H9 (cell line): ENCODE data around the gene SFMBT1. TPM values are rescaled to one million over a fixed set of nuclear protein-coding genes. Genes with fewer than 3 reads are reported as not detected.

Source experiments
- DNase-seq: peaks from one replicate; pipeline ENCODE4 v3.0.0-alpha.2; 2017
- H2AFZ ChIP-seq: one replicate; pipeline ENCODE4 v1.6.1; 2013; ENCODE audit warnings: mild to moderate bottlenecking, low read length, control low read depth, moderate library complexity
- H2AK5ac ChIP-seq: 2 replicates; pipeline ENCODE4 v1.6.1; 2013; ENCODE audit warnings: low read length, control low read depth, mixed read lengths; ENCODE audit not compliant: insufficient read length
- H2BK120ac ChIP-seq: one replicate; pipeline ENCODE4 v1.6.1; 2013; ENCODE audit warnings: low read depth, mild to moderate bottlenecking, low read length, control low read depth, inconsistent platforms; ENCODE audit not compliant: poor library complexity, severe bottlenecking
- H2BK12ac ChIP-seq: 2 replicates; pipeline ENCODE4 v1.6.1; 2013; ENCODE audit warnings: low read length, control low read depth, mixed read lengths, low read depth; ENCODE audit not compliant: insufficient read length
- H2BK15ac ChIP-seq: 2 replicates; pipeline ENCODE4 v1.6.1; 2013; ENCODE audit warnings: low read depth, low read length, control low read depth
- H2BK20ac ChIP-seq: one replicate; pipeline ENCODE4 v1.6.1; 2013; ENCODE audit warnings: low read depth, mild to moderate bottlenecking, low read length, control low read depth, inconsistent platforms; ENCODE audit not compliant: poor library complexity, severe bottlenecking
- H2BK5ac ChIP-seq: 2 replicates; pipeline ENCODE4 v1.6.1; 2013; ENCODE audit warnings: low read length, control low read depth, mixed read lengths; ENCODE audit not compliant: insufficient read length
- H3K14ac ChIP-seq: 2 replicates; pipeline ENCODE4 v1.6.1; 2013; ENCODE audit warnings: low read length, control low read depth; ENCODE audit not compliant: insufficient read depth
- H3K18ac ChIP-seq: 2 replicates; pipeline ENCODE4 v1.6.1; 2013; ENCODE audit warnings: low read depth, mild to moderate bottlenecking, mixed read lengths, low read length, control low read depth; ENCODE audit not compliant: insufficient read length
- H3K23ac ChIP-seq: 2 replicates; pipeline ENCODE4 v1.6.1; 2013; ENCODE audit warnings: low read length, control low read depth, mixed read lengths, low read depth; ENCODE audit not compliant: insufficient read length
- H3K23me2 ChIP-seq: 2 replicates; pipeline ENCODE4 v1.6.1; 2013; ENCODE audit warnings: low read depth, mild to moderate bottlenecking, mixed read lengths, low read length, control low read depth; ENCODE audit not compliant: insufficient read length, poor library complexity, severe bottlenecking
- H3K27ac ChIP-seq: 2 replicates; pipeline ENCODE4 v1.5.1; 2013; ENCODE audit warnings: low read length, control low read depth, mixed read lengths, low read depth; ENCODE audit not compliant: insufficient read length
- H3K27me3 ChIP-seq: 2 replicates; pipeline ENCODE4 v1.6.1; 2013; ENCODE audit warnings: low read length, control low read depth, inconsistent platforms; ENCODE audit not compliant: insufficient read depth
- H3K4ac ChIP-seq: 2 replicates; pipeline ENCODE4 v1.6.1; 2013; ENCODE audit warnings: low read depth, mild to moderate bottlenecking, control low read depth, inconsistent platforms, low read length, moderate library complexity
- H3K4me1 ChIP-seq: 2 replicates; pipeline ENCODE4 v1.6.1; 2013; ENCODE audit warnings: low read length, control low read depth, inconsistent platforms; ENCODE audit not compliant: insufficient read depth
- H3K4me2 ChIP-seq: 2 replicates; pipeline ENCODE4 v1.6.1; 2013; ENCODE audit warnings: low read length, control low read depth, mixed read lengths; ENCODE audit not compliant: insufficient read length, insufficient read depth
- H3K56ac ChIP-seq: 2 replicates; pipeline ENCODE4 v1.6.1; 2013; ENCODE audit warnings: low read depth, mild to moderate bottlenecking, mixed read lengths, low read length, control low read depth; ENCODE audit not compliant: insufficient read length
- H3K79me1 ChIP-seq: 2 replicates; pipeline ENCODE4 v1.6.1; 2013; ENCODE audit warnings: low read depth, mild to moderate bottlenecking, moderate library complexity, low read length, control low read depth, inconsistent platforms; ENCODE audit not compliant: insufficient read depth, poor library complexity, severe bottlenecking
- H3K79me2 ChIP-seq: 2 replicates; pipeline ENCODE4 v1.6.1; 2013; ENCODE audit warnings: low read length, control low read depth, inconsistent platforms; ENCODE audit not compliant: insufficient read depth
- H3K9ac ChIP-seq: 2 replicates; pipeline ENCODE4 v1.6.1; 2013; ENCODE audit warnings: low read length, control low read depth, mixed read lengths; ENCODE audit not compliant: insufficient read length; ENCODE audit errors: extremely low read depth
- H3K9me3 ChIP-seq: one replicate; pipeline ENCODE4 v1.6.1; 2013; ENCODE audit warnings: low read depth, low read length, inconsistent platforms; ENCODE audit not compliant: control insufficient read depth
- H3T11ph ChIP-seq: one replicate; pipeline ENCODE4 v1.6.1; 2013; ENCODE audit warnings: mild to moderate bottlenecking, low read length, control low read depth, inconsistent platforms
- H4K20me1 ChIP-seq: one replicate; pipeline ENCODE4 v1.6.1; 2013; ENCODE audit not compliant: control insufficient read depth, insufficient read length, insufficient read depth
- H4K5ac ChIP-seq: 2 replicates; pipeline ENCODE4 v1.6.1; 2013; ENCODE audit warnings: low read depth, mild to moderate bottlenecking, mixed read lengths, low read length, control low read depth; ENCODE audit not compliant: insufficient read length
- H4K8ac ChIP-seq: replicated peaks from 2 replicates; pipeline ENCODE4 v1.6.1; 2013; ENCODE audit warnings: low read length, control low read depth, mixed read lengths, low read depth; ENCODE audit not compliant: insufficient read length
- H4K91ac ChIP-seq: 2 replicates; pipeline ENCODE4 v1.6.1; 2013; ENCODE audit warnings: low read depth, mild to moderate bottlenecking, moderate library complexity, mixed read lengths, low read length, control low read depth; ENCODE audit not compliant: insufficient read length
- H3K27ac Mint-ChIP-seq, 3 experiments: 2 replicates in 2 of 3; 3 replicates in 1 of 3; pipeline ENCODE4 v1.8.0; 2020 to 2021; ENCODE audit warnings: mixed read lengths in 3 of 3, mild to moderate bottlenecking in 1 of 3, moderate library complexity in 1 of 3
- H3K27me3 Mint-ChIP-seq: 2 replicates; pipeline ENCODE4 v1.8.0; 2021; ENCODE audit warnings: low read depth, mild to moderate bottlenecking, moderate library complexity, mixed read lengths
- H3K36me3 Mint-ChIP-seq, 3 experiments: 2 replicates in 2 of 3; 3 replicates in 1 of 3; pipeline ENCODE4 v1.8.0; 2020 to 2021; ENCODE audit warnings: low read depth in 3 of 3, mixed read lengths in 3 of 3; ENCODE audit not compliant: insufficient read depth in 1 of 3
- H3K4me1 Mint-ChIP-seq, 2 experiments: 2 replicates each; pipeline ENCODE4 v1.8.0; 2020; ENCODE audit warnings: mixed read lengths in 2 of 2
- H3K4me3 Mint-ChIP-seq, 2 experiments: 2 replicates in 1 of 2; 3 replicates in 1 of 2; pipeline ENCODE4 v1.8.0; 2020 to 2021; ENCODE audit warnings: mild to moderate bottlenecking in 2 of 2, mixed read lengths in 2 of 2, moderate library complexity in 1 of 2
- H3K9me3 Mint-ChIP-seq, 2 experiments: 2 replicates in 1 of 2; 3 replicates in 1 of 2; pipeline ENCODE4 v1.8.0; 2020; ENCODE audit warnings: mild to moderate bottlenecking in 2 of 2, mixed read lengths in 2 of 2, moderate library complexity in 1 of 2
- WGBS: extraction: QIAGEN DNeasy Blood & Tissue Kit; methylation state at CpG from one replicate; pipeline ENCODE4 v1.1.7; 2013; ENCODE audit warnings: missing lambda C conversion rate, low lambda C conversion rate, mixed read lengths; ENCODE audit not compliant: insufficient read length; ENCODE audit errors: extremely low coverage; 5-methylcytosine and 5-hydroxymethylcytosine counted together
- total RNA-seq: library from RNA; stranded (reverse); gene quantifications from 2 replicates; pipeline ENCODE4 v1.2.1, GENCODE V29; 2021
- TF ChIP-seq, protein P1 (sequence below): fragments of 200-600 bp; sonication (generic); conservative IDR thresholded peaks from 3 replicates; pipeline ENCODE4 v1.8.0; 2021; ENCODE audit warnings: antibody characterized with exemption, mild to moderate bottlenecking

Gene SFMBT1
- total RNA-seq, 1 experiment from 2014 or later: 15.3 TPM

GRCh38 chr3:52874864-52875587, 170.8 kb downstream of the SFMBT1 start:
- Histone ChIP-seq H3K27me3 (no peaks in the 10 kb centered on the region), H3K9me3 (no peaks in the 10 kb centered on the region), H2BK15ac (no peak overlapping the region), H2BK20ac (no peak overlapping the region), H3K18ac (no peak overlapping the region), H2BK12ac (no peak overlapping the region), H3K9ac (no peak overlapping the region), H2AK5ac (no peak overlapping the region), H4K91ac (no peak overlapping the region), H3K14ac (no peak overlapping the region), H3K4me2 (no peak overlapping the region), H4K20me1 (no peaks in the 10 kb centered on the region), H3K23me2 (no peaks in the 10 kb centered on the region), H3K79me1 (no peaks in the 10 kb centered on the region), H2BK120ac (no peak overlapping the region), H4K5ac (no peak overlapping the region), H3K4ac (no peak overlapping the region), H2AFZ (no peak overlapping the region), H2BK5ac (no peak overlapping the region), H4K8ac (no peak overlapping the region), H3K56ac (no peak overlapping the region), H3K27ac (no peak overlapping the region), H3K79me2 (peaks cover 3% of the 10 kb centered on the region; the same call in 1 of the 2 replicates), H3T11ph (no peak overlapping the region), H3K4me1 (no peaks in the 10 kb centered on the region; the same call in 1 of the 2 replicates), H3K23ac (no peak overlapping the region)
- Mint-ChIP-seq H3K4me1 (peaks cover 18 to 24% of the 10 kb centered on the region in 2 experiments), H3K4me3 (no peak overlapping the region), H3K36me3 (peaks cover 0 to 2% (median 0%) of the 10 kb centered on the region in 3 experiments; a peak in 2 of 7 replicates), H3K9me3 (no peaks in the 10 kb centered on the region), H3K27ac (no peak overlapping the region; a peak in 1 of 7 replicates), H3K27me3 (no peaks in the 10 kb centered on the region)
- WGBS: no CpG with 5 or more reads among the region's 9 CpGs
- TF ChIP-seq, protein P1, sequence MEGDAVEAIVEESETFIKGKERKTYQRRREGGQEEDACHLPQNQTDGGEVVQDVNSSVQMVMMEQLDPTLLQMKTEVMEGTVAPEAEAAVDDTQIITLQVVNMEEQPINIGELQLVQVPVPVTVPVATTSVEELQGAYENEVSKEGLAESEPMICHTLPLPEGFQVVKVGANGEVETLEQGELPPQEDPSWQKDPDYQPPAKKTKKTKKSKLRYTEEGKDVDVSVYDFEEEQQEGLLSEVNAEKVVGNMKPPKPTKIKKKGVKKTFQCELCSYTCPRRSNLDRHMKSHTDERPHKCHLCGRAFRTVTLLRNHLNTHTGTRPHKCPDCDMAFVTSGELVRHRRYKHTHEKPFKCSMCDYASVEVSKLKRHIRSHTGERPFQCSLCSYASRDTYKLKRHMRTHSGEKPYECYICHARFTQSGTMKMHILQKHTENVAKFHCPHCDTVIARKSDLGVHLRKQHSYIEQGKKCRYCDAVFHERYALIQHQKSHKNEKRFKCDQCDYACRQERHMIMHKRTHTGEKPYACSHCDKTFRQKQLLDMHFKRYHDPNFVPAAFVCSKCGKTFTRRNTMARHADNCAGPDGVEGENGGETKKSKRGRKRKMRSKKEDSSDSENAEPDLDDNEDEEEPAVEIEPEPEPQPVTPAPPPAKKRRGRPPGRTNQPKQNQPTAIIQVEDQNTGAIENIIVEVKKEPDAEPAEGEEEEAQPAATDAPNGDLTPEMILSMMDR: no peak
- no peak for DNase-seq
